Right renal pelvis (tissue), 4 donors: ENCODE data around the gene AFP. TPM values are rescaled to one million over a fixed set of nuclear protein-coding genes. Genes with fewer than 3 reads are reported as not detected.

ENCODE experiments used
- polyA plus RNA-seq, 4 donors: library from polyadenylated mRNA; unstranded; fragments of 120-200 nt; gene quantifications; one replicate each; pipeline ENCODE4 v1.2.1, GENCODE V29; 2013; ENCODE audit not compliant: insufficient read length in 4 of 4

Gene AFP
- polyA plus RNA-seq, 4 donors, result 776 to 1,196 (median 982) TPM

Other genes starting within 250 kb of the AFP start
- gene ANKRD17, start 177.4 kb upstream of the AFP start, polyA plus RNA-seq, result 10 to 100 TPM; 60.0 to 74.9 (median 68.7) TPM
- gene ALB, start 31.9 kb upstream of the AFP start, polyA plus RNA-seq, result 10 to 100 TPM in 1 of 4 donors, 1 to 10 TPM in 3; 2.0 to 61.1 (median 3.3) TPM
- gene AFM, start 45.5 kb downstream of the AFP start, polyA plus RNA-seq, result 10 to 100 TPM; 11.3 to 16.3 (median 14.6) TPM
- gene RASSF6, start 184.2 kb downstream of the AFP start, polyA plus RNA-seq, result 1 to 10 TPM; 6.7 to 9.0 (median 7.3) TPM